Common myeloid progenitor, CD34-positive (primary cell): ENCODE results near the gene BGLAP.
A peak's percentile ranks its signal among the peaks of the same experiment; 100 is the strongest.

Source experiments
- CTCF ChIA-PET: fragments of 350-600 bp; sonication (Branson Sonifier 250); formaldehyde crosslinking; loops from one replicate; lab custom pipeline; 2021; ENCODE audit warnings: antibody characterized with exemption; lab: Charles Lee
- POLR2A ChIA-PET: fragments of 350-600 bp; sonication (Branson Sonifier 250); formaldehyde crosslinking; loops from one replicate; lab custom pipeline; 2021; ENCODE audit warnings: antibody characterized with exemption; lab: Charles Lee
- DNase-seq, 3 donors: peaks; one replicate each; pipeline versions ENCODE4 v3.0.0 to v3.0.0-alpha.2; 2013
- H3K27ac ChIP-seq, 2 experiments: 1 replicate in 1 of 2; 2 replicates in 1 of 2; pipeline ENCODE4 v1.7.0; 2013; ENCODE audit warnings: inconsistent platforms in 2 of 2, low read length in 2 of 2, mild to moderate bottlenecking in 2 of 2, low read depth in 1 of 2, moderate library complexity in 1 of 2; ENCODE audit not compliant: severe bottlenecking in 2 of 2, insufficient read depth in 1 of 2, poor library complexity in 1 of 2
- H3K27me3 ChIP-seq, 5 experiments: replicated peaks in 2 of 5; 1 replicate in 3 of 5; 2 replicates in 2 of 5; pipeline versions ENCODE4 v1.6.1 to v1.7.0; 2013; ENCODE audit warnings: low read length in 4 of 5, mild to moderate bottlenecking in 2 of 5, moderate library complexity in 2 of 5, inconsistent platforms in 1 of 5; ENCODE audit not compliant: insufficient read depth in 5 of 5, control insufficient read depth in 4 of 5
- H3K36me3 ChIP-seq, 4 experiments: 1 replicate in 2 of 4; 2 replicates in 2 of 4; pipeline versions ENCODE4 v1.6.1 to v1.7.0; 2013; ENCODE audit warnings: low read length in 3 of 4, control low read depth in 1 of 4, mild to moderate bottlenecking in 1 of 4; ENCODE audit not compliant: control insufficient read depth in 4 of 4, insufficient read depth in 4 of 4
- H3K4me1 ChIP-seq, 4 experiments: 1 replicate in 3 of 4; 2 replicates in 1 of 4; pipeline versions ENCODE4 v1.6.1 to v1.7.1; 2013; ENCODE audit warnings: low read length in 3 of 4, mild to moderate bottlenecking in 3 of 4, control low read depth in 1 of 4, inconsistent platforms in 1 of 4, moderate library complexity in 1 of 4; ENCODE audit not compliant: control insufficient read depth in 4 of 4, insufficient read depth in 4 of 4; ENCODE audit errors: control extremely low read depth in 1 of 4
- H3K4me3 ChIP-seq, 7 experiments: 1 replicate in 4 of 7; 2 replicates in 3 of 7; pipeline versions ENCODE4 v1.5.1 to v1.7.0; 2013; ENCODE audit warnings: mild to moderate bottlenecking in 7 of 7, low read length in 6 of 7, moderate library complexity in 6 of 7, inconsistent platforms in 2 of 7, low read depth in 2 of 7, control low read depth in 1 of 7; ENCODE audit not compliant: insufficient read depth in 4 of 7, control insufficient read depth in 1 of 7; ENCODE audit errors: extremely low read depth in 1 of 7
- H3K9me3 ChIP-seq, 5 experiments: 1 replicate in 4 of 5; 2 replicates in 1 of 5; pipeline versions ENCODE4 v1.6.1 to v1.7.1; 2013; ENCODE audit warnings: low read length in 4 of 5, mild to moderate bottlenecking in 2 of 5, inconsistent platforms in 1 of 5, low read depth in 1 of 5, moderate library complexity in 1 of 5; ENCODE audit not compliant: control insufficient read depth in 4 of 5, insufficient read depth in 2 of 5; ENCODE audit errors: control extremely low read depth in 1 of 5
- WGBS: methylation state at CpG from one replicate; pipeline ENCODE4 v1.1.5; 2013; ENCODE audit not compliant: insufficient coverage; 5-methylcytosine and 5-hydroxymethylcytosine counted together

BGLAP gene

GRCh38 chr1:156247460-156248322 is 5.7 kb downstream of the BGLAP start, which contains the start of gene PAQR6:
Gene PAQR6, minus strand, starts transcription at chr1:156248056. Its CDS starts 1,325 bp downstream, at chr1:156246731.
- ChIA-PET POLR2A (interaction anchor here (0.6 kb wide), 1 partner anchor 35 kb away, joined by 3 read pairs; the partner anchor contains the start of gene PMF1), CTCF (interaction anchor here (0.6 to 1.5 kb wide), 4 partner anchors 9 to 24 kb away, joined by 3 read pairs; no protein-coding TSS in a partner anchor)
- no peak for DNase-seq
- Histone ChIP-seq H3K36me3 (peaks cover 5 to 51% (median 33%) of the 10 kb centered on the region in 4 experiments), H3K4me1 (peaks cover 0 to 65% (median 54%) of the 10 kb centered on the region in 4 experiments), H3K4me3 (no peak within 1 kb of the TSS), H3K9me3 (no peaks in the 10 kb centered on the region), H3K27me3 (peaks cover 0 to 2% (median 0%) of the 10 kb centered on the region in 5 experiments), H3K27ac (no peak within 1 kb of the TSS)
- WGBS: 96% methylated on average over 15 of the region's 16 CpGs

- DNase-seq: no peak
- ChIA-PET POLR2A (interaction anchor here (0.6 kb wide), 2 partner anchors 34 to 36 kb away, joined by 3 read pairs; partner anchors contain the start of genes PMF1 and SMG5), CTCF (interaction anchor here (0.9 to 1.4 kb wide), 2 partner anchors 12 to 24 kb away, joined by 3 read pairs; no protein-coding TSS in a partner anchor)
- Histone ChIP-seq H3K4me1 (peaks cover 0 to 71% (median 60%) of the 10 kb centered on the region in 4 experiments), H3K27me3 (peaks cover 0 to 2% (median 0%) of the 10 kb centered on the region in 5 experiments), H3K9me3 (no peaks in the 10 kb centered on the region), H3K4me3 (no peak overlapping the region), H3K27ac (no peak overlapping the region), H3K36me3 (peaks cover 7 to 55% (median 38%) of the 10 kb centered on the region in 4 experiments)
- WGBS: 100% methylated on average over 2 of the region's 4 CpGs
Measured at GRCh38 chr1:156248323-156248683, 6.3 kb downstream of the BGLAP start.

- CTCF ChIA-PET: interaction anchor here (1.1 to 2.8 kb wide), 3 partner anchors 8 to 12 kb away, joined by 4 to 13 read pairs (median 9); no protein-coding TSS in a partner anchor
- POLR2A ChIA-PET: no interaction called here
- DNase-seq: no peak
- H3K9me3 ChIP-seq: no peaks in the 10 kb centered on the region
- H3K27ac ChIP-seq: no peak overlapping the region
- H3K4me3 ChIP-seq: no peak overlapping the region
- WGBS: 91% methylated on average over 1 of the region's 5 CpGs
- peaks cover 7 to 65% (median 43%) of the 10 kb centered on the region in 4 experiments for H3K36me3 ChIP-seq
- peaks cover 0 to 2% (median 0%) of the 10 kb centered on the region in 5 experiments for H3K27me3 ChIP-seq
- H3K4me1 ChIP-seq: peaks cover 0 to 67% (median 63%) of the 10 kb centered on the region in 4 experiments
Measured at GRCh38 chr1:156249593-156249992, 7.6 kb downstream of the BGLAP start.

- ChIA-PET POLR2A (interaction anchor here (0.6 to 1.4 kb wide), 4 partner anchors 9 to 1254 kb away, joined by 3 to 4 read pairs (median 4); partner anchors contain the start of gene BGLAP), CTCF (interaction anchor here (0.9 to 2.8 kb wide), 11 partner anchors 8 to 108 kb away, joined by 3 to 13 read pairs (median 5); no protein-coding TSS in a partner anchor)
- Histone ChIP-seq H3K9me3 (no peaks in the 10 kb centered on the region), H3K27ac (peak overlapping the region in 1 of 2 experiments; percentile 44), H3K4me3 (peak overlapping the region in 4 of 7 experiments; percentile 11 to 36 (median 20)), H3K27me3 (no peaks in the 10 kb centered on the region), H3K36me3 (peaks cover 7 to 76% (median 48%) of the 10 kb centered on the region in 4 experiments), H3K4me1 (peaks cover 0 to 58% (median 54%) of the 10 kb centered on the region in 4 experiments)
- 5% methylated on average over 3 of the region's 3 CpGs for WGBS
- DNase-seq: peak; percentile 52 to 81 (median 74)
Measured at GRCh38 chr1:156251527-156251926, 9.5 kb downstream of the BGLAP start.

GRCh38 chr1:156253634-156254033 is 11.7 kb downstream of the BGLAP start:
- Histone ChIP-seq H3K9me3 (no peaks in the 10 kb centered on the region), H3K27me3 (no peaks in the 10 kb centered on the region), H3K27ac (no peak overlapping the region), H3K4me1 (peaks cover 10 to 73% (median 72%) of the 10 kb centered on the region in 4 experiments), H3K36me3 (peaks cover 7 to 84% (median 50%) of the 10 kb centered on the region in 4 experiments), H3K4me3 (no peak overlapping the region)
- ChIA-PET POLR2A (interaction anchor here (0.6 kb wide), 1 partner anchor 13 kb away, joined by 4 read pairs; no protein-coding TSS in a partner anchor), CTCF (interaction anchor here (0.5 to 2.0 kb wide), 5 partner anchors 17 to 103 kb away, joined by 3 to 5 read pairs (median 4); partner anchors contain the start of gene SLC25A44)
- no peak for DNase-seq
- 88% methylated on average over 3 of the region's 3 CpGs for WGBS

- no peaks in the 10 kb centered on the region for H3K27me3 ChIP-seq
- H3K36me3 ChIP-seq: peaks cover 10 to 79% (median 52%) of the 10 kb centered on the region in 4 experiments
- no peaks in the 10 kb centered on the region for H3K9me3 ChIP-seq
- H3K27ac ChIP-seq: peak overlapping the region; percentile 8 to 9
- H3K4me3 ChIP-seq: peak overlapping the region in 1 of 7 experiments; percentile 46
- 76% methylated on average over 2 of the region's 2 CpGs for WGBS
- ChIA-PET POLR2A (no interaction called here), CTCF (interaction anchor here (0.6 to 3.4 kb wide), 7 partner anchors 9 to 75 kb away, joined by 3 to 15 read pairs (median 3); no protein-coding TSS in a partner anchor)
- DNase-seq: peak in 2 of 3 donors; percentile 20 to 24
- H3K4me1 ChIP-seq: peaks cover 10 to 54% (median 48%) of the 10 kb centered on the region in 4 experiments
Measured at GRCh38 chr1:156257711-156258110, 15.7 kb downstream of the BGLAP start.
